Activated naive CD4-positive, alpha-beta T cell treated with anti-CD3 and anti-CD28 coated beads, Interleukin-2, amount 10 ng/mL, durations not matched to agents 7 days and 5 days (primary cell): ENCODE data around the gene BEAN1.
"Not testable (repeated sequence)": the region's sequence is repeated elsewhere in the genome, so short reads cannot be mapped to it uniquely, and the experiment has no call there.

Experiments used
- CTCF ChIA-PET: fragments of 350-600 bp; sonication (Branson Sonifier 250); formaldehyde crosslinking; loops from one replicate; lab custom pipeline; 2021; ENCODE audit warnings: antibody characterized with exemption; lab: Charles Lee
- DNase-seq: peaks from one replicate; pipeline ENCODE4 v3.0.0-alpha.2; 2020
- H3K27ac Mint-ChIP-seq: one replicate; pipeline ENCODE4 v1.8.0; 2021; ENCODE audit warnings: mild to moderate bottlenecking, moderate library complexity, mixed read lengths
- H3K27me3 Mint-ChIP-seq: one replicate; pipeline ENCODE4 v1.8.0; 2021; ENCODE audit warnings: mild to moderate bottlenecking, mixed read lengths
- H3K36me3 Mint-ChIP-seq: one replicate; pipeline ENCODE4 v1.8.0; 2021; ENCODE audit warnings: mixed read lengths
- H3K4me1 Mint-ChIP-seq: one replicate; pipeline ENCODE4 v1.8.0; 2021; ENCODE audit warnings: mixed read lengths
- H3K4me3 Mint-ChIP-seq: one replicate; pipeline ENCODE4 v1.8.0; 2021; ENCODE audit warnings: mild to moderate bottlenecking, moderate library complexity, mixed read lengths
- H3K9me3 Mint-ChIP-seq: one replicate; pipeline ENCODE4 v1.8.0; 2021; ENCODE audit warnings: mixed read lengths

The BEAN1 gene

DNA sequence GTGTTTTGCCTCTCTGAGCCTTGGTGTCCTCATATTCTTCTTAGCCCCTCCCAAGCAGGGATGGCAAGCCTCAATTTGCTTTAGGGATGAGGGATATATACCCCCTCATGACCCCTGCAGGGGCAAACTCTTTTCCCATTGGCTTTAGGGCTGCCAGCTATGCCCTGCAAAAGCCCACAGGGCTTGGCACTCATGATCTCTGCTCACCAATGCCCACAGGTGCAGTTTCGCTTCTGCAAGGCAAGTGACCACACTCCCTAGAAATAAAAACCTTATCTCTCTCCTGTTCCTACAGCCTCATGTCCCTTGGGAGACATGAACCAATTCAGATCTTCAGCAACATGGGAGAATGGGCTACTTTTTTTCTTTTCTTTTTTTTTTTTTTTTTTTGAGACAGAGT lies 8.8 kb downstream of the BEAN1 start:
- Mint-ChIP-seq H3K27ac (no peak overlapping the region), H3K36me3 (no peaks in the 10 kb centered on the region), H3K27me3 (peaks cover 60% of the 10 kb centered on the region), H3K4me3 (no peak overlapping the region), H3K4me1 (no peaks in the 10 kb centered on the region), H3K9me3 (no peaks in the 10 kb centered on the region)
- CTCF ChIA-PET, result no interaction called here
- no peak for DNase-seq

- H3K9me3 Mint-ChIP-seq, result no peaks in the 10 kb centered on the region
- H3K27ac Mint-ChIP-seq, result no peak overlapping the region
- no peak overlapping the region for H3K4me3 Mint-ChIP-seq
- peaks cover 60% of the 10 kb centered on the region for H3K27me3 Mint-ChIP-seq
- DNase-seq, result no peak
- no peaks in the 10 kb centered on the region for H3K36me3 Mint-ChIP-seq
- no peaks in the 10 kb centered on the region for H3K4me1 Mint-ChIP-seq
- CTCF ChIA-PET, result no interaction called here
Observed at GRCh38 chr16:66437391-66437945, 10.4 kb downstream of the BEAN1 start.

DNA sequence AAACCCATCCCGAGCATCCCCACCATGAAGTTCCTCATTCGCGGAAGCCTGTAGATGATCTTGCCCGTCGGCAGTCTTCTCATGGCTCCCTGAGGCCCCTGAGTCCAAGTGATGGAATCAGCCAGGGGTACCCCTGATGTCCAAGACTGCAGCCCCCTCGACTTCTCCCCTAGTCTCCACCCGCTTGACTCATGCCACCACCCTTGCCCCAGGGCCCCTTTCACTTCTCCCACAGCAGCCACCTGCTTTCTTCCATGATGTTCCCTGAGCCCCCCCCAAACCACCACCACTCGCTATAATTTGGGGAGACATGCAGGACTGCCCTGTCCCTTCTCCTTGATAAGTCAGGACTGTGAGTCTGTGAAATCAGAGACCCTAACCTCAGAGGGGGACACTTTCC lies 11.4 kb downstream of the BEAN1 start:
- no peak overlapping the region for H3K27ac Mint-ChIP-seq
- H3K4me3 Mint-ChIP-seq, result no peak overlapping the region
- DNase-seq, result no peak
- no peaks in the 10 kb centered on the region for H3K4me1 Mint-ChIP-seq
- CTCF ChIA-PET, result no interaction called here
- no peaks in the 10 kb centered on the region for H3K36me3 Mint-ChIP-seq
- no peaks in the 10 kb centered on the region for H3K9me3 Mint-ChIP-seq
- H3K27me3 Mint-ChIP-seq, result peaks cover 61% of the 10 kb centered on the region

GRCh38 chr16:66439051-66439730 lies 12.1 kb downstream of the BEAN1 start:
- Mint-ChIP-seq H3K27ac (no peak overlapping the region), H3K36me3 (no peaks in the 10 kb centered on the region), H3K4me1 (no peaks in the 10 kb centered on the region), H3K4me3 (no peak overlapping the region), H3K9me3 (no peaks in the 10 kb centered on the region), H3K27me3 (peaks cover 61% of the 10 kb centered on the region)
- no peak for DNase-seq
- CTCF ChIA-PET, result no interaction called here

DNA sequence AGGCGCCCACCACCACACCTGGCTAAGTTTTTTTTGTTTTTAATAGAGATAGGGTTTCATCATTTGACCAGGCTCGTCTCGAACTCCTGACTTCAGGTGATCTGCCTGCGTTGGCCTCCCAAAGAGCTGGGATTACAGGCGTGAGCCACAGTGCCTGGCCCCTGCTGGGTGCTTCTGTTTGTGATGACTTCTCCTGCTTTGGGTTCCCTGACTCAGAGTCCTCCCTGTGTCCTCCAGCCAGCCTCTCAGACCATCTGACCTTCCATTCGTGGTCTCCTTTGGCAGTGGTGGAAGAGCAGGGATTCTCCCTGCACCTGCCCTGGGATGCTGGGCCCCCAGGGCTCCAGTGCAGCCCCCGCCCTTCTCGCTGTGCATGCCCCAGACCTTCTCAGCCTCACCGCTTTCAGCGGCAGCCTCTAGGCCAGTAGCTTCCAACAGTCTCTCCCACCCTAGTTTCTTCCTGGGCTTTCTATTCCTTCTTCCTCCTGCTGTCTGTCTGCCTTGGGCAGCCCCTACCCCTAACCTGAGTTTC lies 13.2 kb downstream of the BEAN1 start:
- H3K4me1 Mint-ChIP-seq, result no peaks in the 10 kb centered on the region
- CTCF ChIA-PET, result no interaction called here
- H3K27me3 Mint-ChIP-seq, result peaks cover 61% of the 10 kb centered on the region
- no peak for DNase-seq
- H3K4me3 Mint-ChIP-seq, result no peak overlapping the region
- no peak overlapping the region for H3K27ac Mint-ChIP-seq
- no peaks in the 10 kb centered on the region for H3K9me3 Mint-ChIP-seq
- no peaks in the 10 kb centered on the region for H3K36me3 Mint-ChIP-seq

GRCh38 chr16:66440970-66441369 lies 13.9 kb downstream of the BEAN1 start:
- Mint-ChIP-seq H3K4me1 (no peaks in the 10 kb centered on the region), H3K36me3 (no peaks in the 10 kb centered on the region), H3K9me3 (no peaks in the 10 kb centered on the region), H3K27ac (no peak overlapping the region), H3K27me3 (peaks cover 61% of the 10 kb centered on the region), H3K4me3 (no peak overlapping the region)
- CTCF ChIA-PET, result interaction anchor here (0.6 kb wide), 1 partner anchor 186 kb away, joined by 4 read pairs; no protein-coding TSS in a partner anchor
- no peak for DNase-seq

GRCh38 chr16:66441586-66442375 lies 14.7 kb downstream of the BEAN1 start:
- H3K27me3 Mint-ChIP-seq, result peaks cover 68% of the 10 kb centered on the region
- H3K27ac Mint-ChIP-seq, result no peak overlapping the region
- no peak overlapping the region for H3K4me3 Mint-ChIP-seq
- no peaks in the 10 kb centered on the region for H3K36me3 Mint-ChIP-seq
- CTCF ChIA-PET, result interaction anchor here (0.6 kb wide), 1 partner anchor 185 kb away, joined by 4 read pairs; no protein-coding TSS in a partner anchor
- no peaks in the 10 kb centered on the region for H3K4me1 Mint-ChIP-seq
- DNase-seq, result no peak
- no peaks in the 10 kb centered on the region for H3K9me3 Mint-ChIP-seq

GRCh38 chr16:66442502-66443268 lies 15.6 kb downstream of the BEAN1 start:
- no peak for DNase-seq
- Mint-ChIP-seq H3K27ac (no peak overlapping the region), H3K36me3 (no peaks in the 10 kb centered on the region), H3K27me3 (peaks cover 77% of the 10 kb centered on the region), H3K4me3 (no peak overlapping the region), H3K4me1 (no peaks in the 10 kb centered on the region), H3K9me3 (no peaks in the 10 kb centered on the region)
- CTCF ChIA-PET, result no interaction called here

DNA sequence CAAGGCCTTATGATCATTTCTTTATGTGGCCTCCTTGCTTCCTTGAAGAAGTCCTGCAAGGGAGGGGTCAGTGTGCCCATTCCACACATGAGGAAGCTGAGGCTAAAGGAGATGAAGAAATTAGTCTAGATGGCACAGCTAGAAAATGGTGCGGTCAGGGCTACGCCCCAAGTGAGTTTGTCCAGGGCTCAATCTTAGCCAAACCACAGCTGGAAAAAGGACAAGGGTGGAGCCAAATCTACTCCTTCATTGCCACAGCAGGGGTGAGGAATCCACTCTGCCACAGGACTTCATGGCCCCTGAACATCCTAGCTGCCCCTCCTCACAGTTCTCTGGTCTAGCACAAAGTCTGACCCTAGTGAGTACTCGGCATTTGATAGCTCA lies 16.2 kb downstream of the BEAN1 start:
- H3K4me3 Mint-ChIP-seq, result no peak overlapping the region
- CTCF ChIA-PET, result no interaction called here
- no peaks in the 10 kb centered on the region for H3K9me3 Mint-ChIP-seq

GRCh38 chr16:66444049-66444481 lies 17.0 kb downstream of the BEAN1 start:
- H3K27me3 Mint-ChIP-seq, result peaks cover 78% of the 10 kb centered on the region
- H3K36me3 Mint-ChIP-seq, result no peaks in the 10 kb centered on the region

More for the DNA sequence above, 16.2 kb downstream of the BEAN1 start:
- peaks cover 82% of the 10 kb centered on the region for H3K27me3 Mint-ChIP-seq
- no peak for DNase-seq
- H3K4me1 Mint-ChIP-seq, result no peaks in the 10 kb centered on the region
- no peaks in the 10 kb centered on the region for H3K36me3 Mint-ChIP-seq
- H3K27ac Mint-ChIP-seq, result no peak overlapping the region

GRCh38 chr16:66446737-66447136 lies 19.6 kb downstream of the BEAN1 start:
- H3K4me1 Mint-ChIP-seq, result no peaks in the 10 kb centered on the region
- H3K36me3 Mint-ChIP-seq, result no peaks in the 10 kb centered on the region
- no peak for DNase-seq
- CTCF ChIA-PET, result interaction anchor here (0.8 kb wide), 1 partner anchor 29 kb away, joined by 4 read pairs; no protein-coding TSS in a partner anchor
- H3K27ac Mint-ChIP-seq, result no peak overlapping the region
- H3K9me3 Mint-ChIP-seq, result no peaks in the 10 kb centered on the region
- no peak overlapping the region for H3K4me3 Mint-ChIP-seq
- peaks cover 63% of the 10 kb centered on the region for H3K27me3 Mint-ChIP-seq

More at GRCh38 chr16:66444049-66444481, 17.0 kb downstream of the BEAN1 start:
- Mint-ChIP-seq H3K4me1 (no peaks in the 10 kb centered on the region), H3K4me3 (no peak overlapping the region), H3K27ac (no peak overlapping the region), H3K9me3 (no peaks in the 10 kb centered on the region)
- DNase-seq, result no peak
- CTCF ChIA-PET, result no interaction called here

GRCh38 chr16:66447491-66447890 lies 20.4 kb downstream of the BEAN1 start:
- H3K36me3 Mint-ChIP-seq, result no peaks in the 10 kb centered on the region
- no peak overlapping the region for H3K27ac Mint-ChIP-seq
- no peak overlapping the region for H3K4me3 Mint-ChIP-seq
- CTCF ChIA-PET, result interaction anchor here (0.8 kb wide), 1 partner anchor 29 kb away, joined by 4 read pairs; no protein-coding TSS in a partner anchor
- no peaks in the 10 kb centered on the region for H3K4me1 Mint-ChIP-seq
- no peaks in the 10 kb centered on the region for H3K9me3 Mint-ChIP-seq
- peaks cover 59% of the 10 kb centered on the region for H3K27me3 Mint-ChIP-seq
- DNase-seq, result no peak

GRCh38 chr16:66451548-66451947 lies 24.5 kb downstream of the BEAN1 start:
- H3K4me3 Mint-ChIP-seq, result no peak overlapping the region

DNA sequence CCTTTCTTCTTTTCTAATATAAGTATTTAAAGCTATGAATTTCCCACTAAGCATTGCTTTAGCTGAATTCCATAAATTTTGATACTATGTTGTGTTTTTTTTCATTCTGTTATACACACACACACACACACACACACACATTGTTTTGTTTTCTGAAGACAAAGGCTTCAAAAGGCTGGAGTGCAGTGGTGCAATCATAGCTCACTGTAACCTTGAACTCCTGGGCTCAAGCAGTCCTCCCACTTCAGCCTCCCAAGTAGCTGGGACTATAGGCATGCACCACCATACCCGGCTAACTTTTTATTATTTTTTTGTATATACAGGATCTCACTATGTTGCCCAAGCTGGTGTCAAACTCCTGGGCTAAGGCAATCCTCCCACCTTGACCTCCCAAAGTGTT lies 26.1 kb downstream of the BEAN1 start:
- Mint-ChIP-seq H3K27me3 (peaks cover 22% of the 10 kb centered on the region), H3K4me1 (peaks cover 11% of the 10 kb centered on the region)
- DNase-seq, H3K36me3 Mint-ChIP-seq, H3K9me3 Mint-ChIP-seq, CTCF ChIA-PET, H3K4me3 Mint-ChIP-seq, H3K27ac Mint-ChIP-seq: not testable (repeated sequence)

More at GRCh38 chr16:66451548-66451947, 24.5 kb downstream of the BEAN1 start:
- Mint-ChIP-seq H3K4me1 (peaks cover 11% of the 10 kb centered on the region), H3K36me3 (no peaks in the 10 kb centered on the region), H3K27me3 (peaks cover 25% of the 10 kb centered on the region), H3K27ac (no peak overlapping the region), H3K9me3 (no peaks in the 10 kb centered on the region)
- CTCF ChIA-PET, result no interaction called here
- DNase-seq, result no peak
